ENCODE results near the gene PKDREJ.
"Not testable (repeated sequence)": the region's sequence is repeated elsewhere in the genome, so short reads cannot be mapped to it uniquely, and the experiment has no call there.

Gene PKDREJ

DNA sequence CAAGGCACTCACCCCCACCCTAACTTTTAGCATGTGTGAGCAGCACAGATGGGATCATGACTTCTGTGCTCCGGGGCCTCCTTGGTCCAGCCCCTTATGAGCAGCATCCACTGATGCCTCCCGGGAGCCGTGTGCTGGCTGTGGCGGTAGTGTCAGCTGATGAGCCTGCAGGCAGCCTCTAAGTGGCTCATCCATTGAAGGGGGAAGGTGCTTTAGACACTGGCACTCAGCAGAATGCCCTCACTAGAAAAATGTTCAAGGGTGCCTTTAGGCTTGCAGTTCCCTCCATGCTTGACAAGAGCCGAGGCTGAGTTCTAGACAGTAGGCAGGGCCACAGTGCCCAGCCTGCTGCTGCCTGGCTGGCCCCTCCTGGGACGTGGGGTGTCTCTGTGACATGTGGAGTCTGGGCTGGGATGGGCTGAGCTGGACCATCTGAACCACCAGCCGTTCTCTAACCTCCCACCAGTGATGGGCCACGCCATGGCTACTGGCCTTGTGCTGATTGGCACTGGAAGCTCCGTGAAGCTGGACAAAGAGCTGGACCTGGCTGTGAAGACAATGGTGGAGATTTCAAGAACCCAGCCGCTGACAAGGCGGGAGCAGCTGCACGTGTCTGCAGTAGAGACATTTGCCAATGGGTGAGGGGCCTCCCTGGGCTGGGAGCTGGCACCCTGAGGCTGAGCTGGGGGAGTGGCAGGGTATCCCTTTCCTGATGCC, 10.4 kb upstream of the PKDREJ start:
- intact Hi-C loops (cut with DNase I) = no loop called here
- DNase-seq = peak in 1 of 42 donors; percentile 15

DNA sequence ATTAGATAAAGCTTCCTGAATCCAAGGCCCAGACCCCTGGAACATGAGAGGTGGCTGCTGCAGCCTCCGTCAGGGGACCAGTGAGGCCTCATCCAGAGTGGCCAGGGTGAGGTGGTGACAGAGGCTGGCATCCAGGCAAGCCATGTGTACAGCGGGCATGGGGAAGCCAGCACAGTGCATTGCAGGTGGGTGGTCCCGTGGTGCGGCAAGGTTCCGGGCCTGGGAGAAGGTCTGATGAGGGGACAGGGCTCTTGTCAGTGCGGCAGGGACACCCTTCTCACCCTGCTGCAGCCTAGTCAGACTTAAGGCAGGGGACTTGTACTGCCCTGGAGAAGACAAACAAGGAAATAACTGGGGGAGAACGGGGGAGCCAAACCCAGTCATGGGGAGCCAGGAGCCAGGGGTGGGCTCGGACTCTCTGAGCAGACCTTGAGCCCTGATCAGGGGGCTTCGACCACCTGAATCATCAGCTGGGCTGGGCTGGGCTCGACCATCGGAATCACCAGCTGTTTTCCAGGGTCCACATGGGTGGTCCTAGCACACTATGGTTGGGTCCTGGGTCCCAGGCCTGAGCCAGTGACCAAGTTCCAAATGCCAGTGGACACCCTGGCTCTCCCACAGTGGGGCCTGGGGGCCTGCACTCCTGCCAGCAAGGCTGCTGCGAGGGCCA, 9.8 kb upstream of the PKDREJ start:
- intact Hi-C loops (cut with DNase I) = no loop called here
- DNase-seq = peak in 2 of 42 donors; percentile 2 to 12

DNA sequence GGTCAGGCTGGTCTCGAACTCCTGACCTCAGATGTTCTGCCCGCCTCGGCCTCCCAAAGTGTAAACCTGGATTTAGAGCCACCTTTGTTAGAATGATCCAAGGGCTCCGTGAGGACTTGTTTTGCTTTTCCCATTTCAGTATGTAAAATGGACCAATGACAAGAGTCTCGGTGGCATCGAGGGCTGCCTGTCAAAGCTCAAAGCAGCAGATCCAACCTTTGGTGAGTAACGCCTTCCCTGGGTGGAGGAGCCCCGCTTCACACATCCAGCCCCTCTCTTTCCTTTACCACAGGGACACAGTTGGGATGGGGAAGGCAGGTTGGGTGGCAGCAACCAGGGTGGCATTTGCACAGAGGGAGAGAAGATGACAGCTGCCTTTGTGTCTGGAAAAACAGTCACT, 9.1 kb upstream of the PKDREJ start:
- intact Hi-C loops (cut with DNase I) = no loop called here
- DNase-seq = peak in 1 of 42 donors; percentile 12

DNA sequence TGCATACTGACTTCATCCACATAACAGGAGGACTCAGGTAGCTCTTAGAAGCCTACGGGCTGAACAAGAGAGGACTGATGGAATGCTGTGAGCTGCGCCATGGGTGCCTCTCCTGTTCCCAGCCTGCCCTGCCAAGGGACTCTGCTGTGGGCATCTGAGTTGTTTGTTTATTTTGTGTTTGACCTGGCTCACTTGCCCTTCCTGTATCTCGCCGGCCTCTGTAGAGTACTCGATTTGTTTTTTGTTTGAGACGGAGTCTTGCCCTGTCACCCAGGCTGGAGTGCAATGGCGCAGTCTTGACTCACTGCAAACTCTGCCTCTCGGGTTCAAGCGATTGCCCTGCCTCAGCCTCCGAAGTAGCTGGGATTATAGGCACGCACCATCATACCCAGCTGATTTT, 6.4 kb upstream of the PKDREJ start:
- intact Hi-C loops (cut with DNase I) = no loop called here
- DNase-seq = peak in 2 of 42 donors; percentile 7 to 13

GRCh38 chr22:46267431-46268279, 4.5 kb upstream of the PKDREJ start, which contains the start of gene TTC38:
TTC38 (plus strand) TSS chr22:46268008; CDS start chr22:46268040, 32 bp downstream.
- intact Hi-C loops (cut with DNase I) = no loop called here
- DNase-seq = peak; percentile 79 to 95 (median 89)

DNA sequence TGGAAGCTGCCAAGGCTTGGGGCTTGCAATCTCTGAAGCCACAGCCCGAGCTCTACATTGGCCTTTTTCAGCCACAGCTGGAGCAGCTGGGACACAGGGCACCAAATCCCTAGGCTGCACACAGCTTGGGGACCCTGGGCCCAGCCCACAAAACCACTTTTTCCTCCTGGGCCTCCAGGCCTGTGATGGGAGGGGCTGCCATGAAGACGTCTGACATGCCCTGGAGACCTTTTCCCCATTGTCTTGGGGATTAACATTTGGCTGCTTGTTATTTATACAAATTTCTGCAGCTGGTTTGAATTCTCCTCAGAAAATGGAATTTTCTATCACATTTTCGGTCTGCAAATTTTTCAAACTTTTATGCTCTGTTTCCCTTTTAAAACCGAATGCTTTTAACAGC, 2.5 kb upstream of the PKDREJ start:
- intact Hi-C loops (cut with DNase I) = not testable (repeated sequence)

DNA sequence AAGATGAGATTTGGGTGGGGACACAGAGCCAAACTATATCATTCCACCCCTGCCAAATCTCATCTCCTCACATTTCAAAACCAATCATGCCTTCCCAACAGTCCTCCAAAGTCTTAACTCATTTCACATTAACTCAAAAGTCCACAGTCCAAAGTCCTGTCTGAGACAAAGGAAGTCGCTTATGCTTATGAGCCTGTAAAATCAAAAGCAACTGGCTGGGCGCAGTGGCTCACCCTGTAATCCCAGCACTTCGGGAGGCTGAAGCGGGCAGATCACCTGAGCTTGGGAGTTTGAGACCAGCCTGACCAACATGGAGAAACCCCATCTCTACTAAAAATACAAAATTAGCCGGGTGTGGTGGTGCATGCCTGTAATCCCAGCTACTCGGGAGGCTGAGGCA, 1.4 kb upstream of the PKDREJ start:
- DNase-seq = peak in 1 of 42 donors; percentile 10
- intact Hi-C loops (cut with DNase I) = not testable (repeated sequence)

More for the DNA sequence above, 2.5 kb upstream of the PKDREJ start:
- DNase-seq = peak in 1 of 42 donors; percentile 16

GRCh38 chr22:46262449-46263215, 511 bp downstream of the PKDREJ start:
- intact Hi-C loops (cut with DNase I) = no loop called here
- DNase-seq = peak in 37 of 42 donors; percentile 21 to 76 (median 48)

DNA sequence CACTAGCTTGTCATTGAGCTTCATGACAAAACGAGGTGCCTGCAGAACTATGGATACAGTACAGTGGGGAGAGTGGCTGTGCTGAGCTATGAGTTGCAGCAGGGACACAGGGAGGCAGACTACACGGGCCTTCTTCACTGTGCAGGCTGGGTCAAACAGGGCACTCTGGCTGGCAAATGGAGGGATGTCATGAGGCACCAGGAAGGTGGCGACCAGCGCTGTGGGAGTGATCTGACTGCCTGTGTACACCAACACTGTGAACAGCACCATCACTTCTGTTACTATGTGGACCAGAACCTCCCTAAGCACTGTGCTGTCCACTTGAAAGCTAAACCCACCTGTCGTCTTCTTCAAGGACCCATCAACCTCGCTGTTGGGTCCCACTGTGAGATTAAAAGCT, 3.1 kb downstream of the PKDREJ start:
- DNase-seq = peak in 1 of 42 donors; percentile 5
- intact Hi-C loops (cut with DNase I) = no loop called here

- DNase-seq = peak in 3 of 42 donors; percentile 10 to 32 (median 28)
Measured at GRCh38 chr22:46259374-46259773, 3.8 kb downstream of the PKDREJ start.

GRCh38 chr22:46256358-46256958, 6.7 kb downstream of the PKDREJ start:
- intact Hi-C loops (cut with DNase I) = no loop called here
- DNase-seq = no peak

More at GRCh38 chr22:46259374-46259773, 3.8 kb downstream of the PKDREJ start:
- intact Hi-C loops (cut with DNase I) = no loop called here

- DNase-seq = no peak
- intact Hi-C loops (cut with DNase I) = no loop called here
Measured at GRCh38 chr22:46251816-46252380, 11.2 kb downstream of the PKDREJ start.

DNA sequence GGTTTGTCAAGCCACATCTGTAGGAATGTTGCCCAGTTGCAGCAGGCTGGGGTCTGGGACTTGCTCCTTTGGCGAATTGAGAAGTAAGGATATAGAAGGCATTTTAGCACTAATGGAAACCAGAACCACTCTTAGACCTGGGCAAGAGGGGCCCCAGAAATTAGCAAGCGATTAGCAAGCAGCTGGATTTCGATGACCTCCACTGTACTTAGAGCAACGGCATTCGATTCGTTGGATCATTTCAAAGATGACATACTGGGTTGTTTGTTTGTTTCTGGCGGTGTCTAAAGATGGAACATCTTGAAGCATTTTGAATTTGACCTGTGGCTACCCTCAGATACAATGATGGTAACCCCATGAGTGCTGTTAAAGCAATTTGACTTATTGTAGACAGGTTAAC, 11.9 kb downstream of the PKDREJ start:
- intact Hi-C loops (cut with DNase I) = no loop called here
- no peak for DNase-seq

DNA sequence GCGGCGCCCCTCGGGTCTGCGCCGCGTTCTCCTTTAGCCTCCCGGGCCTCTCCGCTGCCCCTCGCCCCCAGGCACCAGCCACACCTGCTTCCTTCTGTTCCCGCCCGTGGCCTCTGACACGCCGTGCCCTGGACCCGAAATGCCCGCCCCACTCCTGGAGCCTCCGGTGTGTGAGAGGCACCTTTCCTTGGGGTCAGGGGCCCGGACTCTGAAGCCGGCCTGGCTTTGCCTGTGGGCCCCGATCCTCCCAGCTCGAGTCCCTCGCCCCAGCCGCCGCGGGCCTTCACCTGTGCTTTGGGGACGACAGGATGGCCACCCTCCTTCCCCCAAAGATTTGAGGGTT, 12.4 kb downstream of the PKDREJ start:
- peak in 1 of 42 donors; percentile 35 for DNase-seq
- intact Hi-C loops (cut with DNase I) = no loop called here

GRCh38 chr22:46250035-46250782, 12.9 kb downstream of the PKDREJ start, which contains the start of gene CDPF1:
CDPF1 (minus strand) TSS chr22:46250293; CDS start chr22:46248284, 2,009 bp downstream.
- DNase-seq = peak; percentile 79 to 97 (median 94)
- intact Hi-C loops (cut with DNase I) = no loop called here

DNA sequence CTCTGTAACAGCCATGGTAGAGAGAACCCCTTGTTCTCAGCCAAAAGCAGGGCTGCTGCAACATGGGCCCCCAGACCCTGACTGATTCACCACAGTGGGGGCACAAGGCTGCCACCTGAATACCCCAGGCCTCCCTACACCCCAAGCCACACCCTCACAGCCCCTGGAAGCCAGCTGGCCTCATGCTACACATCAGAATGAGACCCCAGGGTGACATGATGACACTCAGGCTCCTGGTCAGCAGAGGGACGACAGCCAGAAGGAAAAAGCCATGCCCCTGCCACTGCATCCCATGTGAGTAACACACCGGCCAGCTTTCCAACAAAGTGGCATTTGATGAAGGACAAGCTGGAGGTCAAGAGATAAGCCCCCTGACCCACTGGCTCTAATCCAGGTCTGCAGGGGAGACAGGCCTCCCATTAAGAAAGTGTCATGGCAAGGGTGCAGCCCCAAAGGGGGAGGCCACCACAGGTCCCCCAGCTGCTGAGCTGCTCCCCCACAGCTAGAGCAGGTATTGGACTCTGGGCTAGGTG, 15.6 kb downstream of the PKDREJ start:
- intact Hi-C loops (cut with DNase I) = loop anchor here (10.0 kb wide), 1 partner anchor 103 kb away; no protein-coding TSS in a partner anchor

DNA sequence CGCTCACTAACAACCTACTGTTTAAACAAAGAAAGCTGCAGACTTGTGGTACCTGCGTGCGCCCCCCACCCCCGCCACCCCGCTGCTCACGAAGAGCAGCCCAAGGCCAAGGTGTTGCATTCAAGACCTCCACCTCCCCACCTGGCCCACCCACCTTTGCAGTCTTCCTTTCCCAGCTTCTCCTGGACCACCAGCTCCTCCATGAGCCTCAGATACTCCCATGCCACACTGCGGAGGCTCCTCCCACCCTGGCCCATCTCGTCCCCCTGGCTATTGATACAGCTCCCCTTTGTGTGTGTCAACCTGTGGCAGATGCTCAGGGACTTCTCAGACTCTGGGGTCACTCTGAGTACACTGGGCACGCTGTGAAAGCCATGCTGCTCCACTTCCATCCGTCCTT, 17.0 kb downstream of the PKDREJ start:
- DNase-seq = no peak
- intact Hi-C loops (cut with DNase I) = loop anchor here (10.0 kb wide), 1 partner anchor 101 kb away; no protein-coding TSS in a partner anchor

More for the DNA sequence above, 15.6 kb downstream of the PKDREJ start:
- DNase-seq = no peak

Measured in head of caudate nucleus (tissue), 42 donors.